KG1 (cell line): ENCODE results near the gene EFCAB13.
"Not testable (repeated sequence)": the region's sequence is repeated elsewhere in the genome, so short reads cannot be mapped to it uniquely, and the experiment has no call there.

ENCODE experiments used
- DNase-seq: peaks from one replicate; lab custom pipeline; 2025; lab: John Stamatoyannopoulos, UW

The EFCAB13 gene

DNA sequence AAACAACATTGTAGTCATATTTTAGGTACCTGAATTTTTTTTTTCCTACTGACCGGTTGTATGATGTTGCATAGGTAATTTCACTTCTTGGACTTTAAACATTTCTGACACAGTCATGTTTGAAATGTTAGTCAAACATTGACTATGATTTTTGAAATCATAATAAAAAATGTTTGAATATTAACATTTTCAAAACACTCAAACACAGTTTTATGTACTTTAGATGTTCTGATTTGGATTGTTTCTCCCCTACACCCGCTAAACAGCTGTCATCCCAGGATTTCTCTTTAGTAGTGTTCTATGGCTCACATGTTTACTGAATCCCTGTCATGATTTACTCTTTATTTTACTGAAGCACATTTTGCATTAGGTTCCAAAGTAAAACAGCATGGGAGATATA lies 104.2 kb downstream of the EFCAB13 start:
- no peak for DNase-seq

DNA sequence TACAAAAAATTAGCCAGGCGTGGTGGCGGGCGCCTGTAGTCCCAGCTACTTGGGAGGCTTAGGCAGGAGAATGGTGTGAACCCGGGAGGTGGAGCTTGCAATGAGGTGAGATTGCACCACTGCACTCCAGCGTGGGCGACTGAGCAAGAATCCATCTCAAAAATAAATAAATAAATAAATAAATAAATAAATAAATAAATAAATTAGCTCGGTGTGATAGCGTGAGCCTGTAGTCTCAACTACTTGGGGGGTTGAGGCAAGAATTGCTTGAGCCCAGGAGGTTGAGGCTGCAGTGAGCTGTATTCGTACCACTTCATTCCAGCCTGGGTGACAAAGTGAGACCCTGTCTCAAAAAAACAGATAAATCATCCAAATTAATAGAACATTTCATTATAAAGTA lies 108.5 kb downstream of the EFCAB13 start:
- not testable (repeated sequence) for DNase-seq

DNA sequence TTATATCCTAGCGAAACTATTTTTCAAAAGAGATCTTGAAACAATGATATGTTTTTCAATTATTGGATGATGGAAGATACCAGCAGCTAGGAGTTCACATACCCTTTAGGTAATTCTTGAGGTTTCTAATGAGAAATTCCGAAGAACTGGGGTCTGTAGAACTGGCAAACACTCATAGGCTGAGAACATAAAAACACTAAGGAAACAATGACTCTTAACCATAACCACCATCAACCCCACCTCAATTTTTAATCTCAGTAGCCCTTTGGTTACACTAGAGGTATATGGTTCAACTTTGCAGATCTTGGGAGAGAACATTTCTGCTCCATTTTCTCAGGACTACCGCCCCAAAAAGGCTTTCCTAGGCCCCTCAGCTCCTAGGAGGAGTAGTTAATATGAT lies 141.4 kb downstream of the EFCAB13 start:
- DNase-seq = no peak

DNA sequence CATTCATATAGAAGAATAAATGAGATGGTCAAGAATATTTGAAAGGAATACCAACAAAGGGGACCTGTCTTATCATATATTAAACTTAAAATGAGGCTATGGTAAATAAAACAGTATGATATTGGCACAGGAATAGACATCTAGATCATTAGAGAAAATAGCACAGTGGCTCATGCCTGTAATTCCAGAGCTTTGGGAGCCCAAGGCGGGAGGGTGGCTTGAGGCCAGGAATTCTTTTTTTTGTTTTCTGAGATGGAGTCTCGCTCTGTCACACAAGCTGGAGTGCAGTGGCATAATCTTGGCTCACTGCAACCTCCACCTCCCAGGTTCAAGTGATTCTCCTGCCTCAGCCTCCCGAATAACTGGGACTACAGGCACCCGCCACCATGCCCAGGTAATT lies 143.2 kb downstream of the EFCAB13 start:
- DNase-seq = not testable (repeated sequence)

DNA sequence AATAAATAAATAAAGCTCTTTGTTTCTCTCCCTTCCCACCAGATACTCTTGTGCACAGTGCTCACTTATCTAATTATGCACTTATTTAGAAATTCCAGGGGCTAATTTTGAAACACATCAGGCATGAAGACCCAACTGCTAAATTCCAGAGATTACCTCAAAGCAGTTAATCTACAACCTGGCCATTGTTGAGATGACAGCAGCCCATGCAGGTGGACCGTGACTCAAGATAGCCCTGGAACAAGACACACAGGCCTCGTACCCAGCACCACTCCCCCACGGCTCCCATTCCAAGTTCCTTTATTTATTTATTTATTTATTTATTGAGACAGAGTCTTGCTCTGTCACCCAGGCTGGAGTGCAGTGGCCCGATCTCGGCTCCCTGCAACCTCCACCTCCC lies 147.1 kb downstream of the EFCAB13 start:
- DNase-seq = no peak

DNA sequence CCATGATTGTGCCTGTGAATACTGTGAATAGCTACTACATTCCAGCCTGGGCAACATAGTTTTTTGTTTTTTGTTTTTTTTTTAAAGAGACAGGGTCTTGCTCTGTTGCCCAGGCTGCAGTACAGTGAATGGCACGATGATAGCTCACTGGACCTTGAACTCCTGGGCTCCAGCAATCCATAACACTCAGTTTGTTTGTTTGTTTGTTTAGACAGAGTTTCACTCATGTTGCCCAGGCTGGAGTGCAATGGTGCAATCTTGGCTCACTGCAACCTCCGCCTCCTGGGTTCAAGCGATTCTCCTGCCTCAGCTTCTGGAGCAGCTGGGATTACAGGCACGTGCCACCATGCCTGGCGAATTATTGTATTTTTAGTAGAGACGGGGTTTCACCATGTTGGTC lies 148.3 kb downstream of the EFCAB13 start:
- not testable (repeated sequence) for DNase-seq
